Lung (tissue), 12 donors: ENCODE results near the gene C19orf44. TPM values are rescaled to one million over a fixed set of nuclear protein-coding genes. Genes with fewer than 3 reads are reported as not detected.
"Not testable (repeated sequence)": the region's sequence is repeated elsewhere in the genome, so short reads cannot be mapped to it uniquely, and the experiment has no call there.

ENCODE experiments used
- ATAC-seq: fragments of 200-7000 bp; cut with Tn5 transposase; one replicate; pipeline ENCODE4 v1.9.1; 2020; ENCODE audit warnings: moderate number of reproducible peaks; ENCODE audit not compliant: insufficient read depth, low FRiP score
- DNase-seq, 3 donors: peaks; one replicate each; pipeline ENCODE4 v3.0.0-alpha.2; 2013 to 2017
- H3K27ac ChIP-seq, 2 donors: one replicate each; pipeline ENCODE4 v1.5.1; 2013; ENCODE audit warnings: mild to moderate bottlenecking in 2 of 2, moderate library complexity in 2 of 2, control low read depth in 1 of 2, inconsistent platforms in 1 of 2, low read depth in 1 of 2, low read length in 1 of 2
- H3K27me3 ChIP-seq, 3 donors: one replicate each; pipeline ENCODE4 v1.5.1; 2013; ENCODE audit warnings: low read length in 2 of 3; ENCODE audit not compliant: control insufficient read depth in 3 of 3, insufficient read depth in 3 of 3
- H3K36me3 ChIP-seq, 4 donors: one replicate each; pipeline ENCODE4 v1.5.1; 2013; ENCODE audit warnings: low read length in 4 of 4, mild to moderate bottlenecking in 1 of 4, moderate library complexity in 1 of 4; ENCODE audit not compliant: control insufficient read depth in 4 of 4, insufficient read depth in 4 of 4
- H3K4me1 ChIP-seq, 5 donors: one replicate each; pipeline ENCODE4 v1.5.1; 2013; ENCODE audit warnings: low read length in 5 of 5, mild to moderate bottlenecking in 2 of 5, moderate library complexity in 1 of 5; ENCODE audit not compliant: control insufficient read depth in 5 of 5, insufficient read depth in 5 of 5
- H3K4me3 ChIP-seq: one replicate; pipeline ENCODE4 v1.5.1; 2013; ENCODE audit warnings: mild to moderate bottlenecking, control low read depth, moderate library complexity
- H3K9ac ChIP-seq, 2 donors: one replicate each; pipeline ENCODE4 v1.5.1; 2013; ENCODE audit warnings: low read length in 2 of 2, control low read depth in 1 of 2; ENCODE audit not compliant: insufficient read depth in 1 of 2
- H3K9me3 ChIP-seq, 4 donors: one replicate each; pipeline ENCODE4 v1.5.1; 2013; ENCODE audit warnings: low read length in 3 of 4, mild to moderate bottlenecking in 1 of 4, moderate library complexity in 1 of 4; ENCODE audit not compliant: control insufficient read depth in 4 of 4, insufficient read depth in 3 of 4
- WGBS, 2 donors: extraction: QIAGEN DNeasy Blood & Tissue Kit; methylation state at CpG; one replicate each; pipeline ENCODE4 v1.1.7; 2013; 5-methylcytosine and 5-hydroxymethylcytosine counted together
- polyA plus RNA-seq, 2 donors: library from polyadenylated mRNA; stranded (reverse); fragments of 200-250 nt; gene quantifications; one replicate each; pipeline ENCODE4 v1.2.1, GENCODE V29; 2013
- total RNA-seq, 2 donors: library from RNA; depleted of rRNA in 1 of 2; stranded (reverse); fragments of >200 nt in 1 of 2; gene quantifications; one replicate each; pipeline ENCODE4 v1.2.1, GENCODE V29; 2014 to 2021
- TF ChIP-seq, protein P1 (sequence below): IDR thresholded peaks from 2 replicates; pipeline ENCODE4 v1.5.1; 2012; ENCODE audit warnings: mild to moderate bottlenecking; ENCODE audit errors: control extremely low read depth, extremely low read depth
- donor health status: control.
- donor health status: control.
- donor health status: Bipolar disorder and iron deficiency.
- donor health status: healthy.
- donor health status: DM: yes; HTN: yes; CAD: no.

C19orf44 gene
- total and polyA plus RNA-seq, 4 donors: 3.1 to 9.4 (median 4.6) TPM

DNA sequence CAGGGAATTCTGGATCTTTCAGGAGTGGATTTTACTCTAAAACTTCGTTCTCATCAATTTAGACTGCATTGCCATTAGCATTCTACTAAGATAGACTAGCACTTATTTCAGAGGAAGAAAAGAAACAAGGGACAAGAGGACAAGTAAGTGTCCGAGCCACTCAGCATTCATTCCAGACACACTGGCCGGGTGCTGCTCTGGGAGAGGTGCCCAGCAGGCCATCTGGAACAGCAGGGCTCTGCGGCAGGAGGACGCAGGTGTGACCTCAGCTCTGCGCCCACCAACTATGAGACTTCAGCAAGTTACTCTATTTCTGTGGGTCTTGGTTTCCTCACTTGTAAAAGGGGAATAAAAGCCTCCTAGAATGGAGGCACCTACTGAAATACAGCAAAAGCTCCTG, 28.6 kb upstream of the C19orf44 start:
- H3K9ac ChIP-seq: no peak overlapping the region
- H3K27me3 ChIP-seq: no peaks in the 10 kb centered on the region
- WGBS, 2 donors: 79 to 88% methylated on average over 6 of the region's 6 CpGs
- peaks cover 0 to 2% (median 0%) of the 10 kb centered on the region in 4 donors for H3K9me3 ChIP-seq
- H3K4me1 ChIP-seq: peaks cover 4 to 26% (median 14%) of the 10 kb centered on the region in 5 donors
- H3K27ac ChIP-seq: peak overlapping the region in 1 of 2 donors; percentile 73
- ATAC-seq (no peak), DNase-seq (no peak)
- no peak overlapping the region for H3K4me3 ChIP-seq
- TF ChIP-seq, protein P1, sequence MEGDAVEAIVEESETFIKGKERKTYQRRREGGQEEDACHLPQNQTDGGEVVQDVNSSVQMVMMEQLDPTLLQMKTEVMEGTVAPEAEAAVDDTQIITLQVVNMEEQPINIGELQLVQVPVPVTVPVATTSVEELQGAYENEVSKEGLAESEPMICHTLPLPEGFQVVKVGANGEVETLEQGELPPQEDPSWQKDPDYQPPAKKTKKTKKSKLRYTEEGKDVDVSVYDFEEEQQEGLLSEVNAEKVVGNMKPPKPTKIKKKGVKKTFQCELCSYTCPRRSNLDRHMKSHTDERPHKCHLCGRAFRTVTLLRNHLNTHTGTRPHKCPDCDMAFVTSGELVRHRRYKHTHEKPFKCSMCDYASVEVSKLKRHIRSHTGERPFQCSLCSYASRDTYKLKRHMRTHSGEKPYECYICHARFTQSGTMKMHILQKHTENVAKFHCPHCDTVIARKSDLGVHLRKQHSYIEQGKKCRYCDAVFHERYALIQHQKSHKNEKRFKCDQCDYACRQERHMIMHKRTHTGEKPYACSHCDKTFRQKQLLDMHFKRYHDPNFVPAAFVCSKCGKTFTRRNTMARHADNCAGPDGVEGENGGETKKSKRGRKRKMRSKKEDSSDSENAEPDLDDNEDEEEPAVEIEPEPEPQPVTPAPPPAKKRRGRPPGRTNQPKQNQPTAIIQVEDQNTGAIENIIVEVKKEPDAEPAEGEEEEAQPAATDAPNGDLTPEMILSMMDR: no peak
- peaks cover 0 to 8% (median under 1%) of the 10 kb centered on the region in 4 donors for H3K36me3 ChIP-seq

DNA sequence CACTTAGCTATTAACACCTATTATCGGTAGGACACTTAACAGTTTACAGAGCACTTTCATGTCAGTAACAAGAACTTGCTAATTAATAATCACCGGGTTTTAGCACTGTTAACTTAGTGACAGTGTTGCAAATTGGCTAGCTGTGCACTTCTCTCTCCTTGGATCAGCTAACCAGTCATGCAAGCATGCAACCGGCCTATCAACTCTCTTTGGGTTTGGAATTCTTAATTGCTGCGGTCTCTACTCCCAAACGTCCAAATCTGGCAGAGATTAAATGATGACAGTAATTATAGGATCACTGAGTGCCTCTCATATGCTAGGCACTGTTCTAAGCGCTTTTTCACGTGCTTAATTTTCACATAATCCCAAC, 25.7 kb upstream of the C19orf44 start:
- Histone ChIP-seq H3K36me3 (peaks cover 0 to 6% (median 0%) of the 10 kb centered on the region in 4 donors), H3K4me3 (no peak overlapping the region), H3K9ac (no peak overlapping the region), H3K9me3 (peaks cover 0 to 2% (median 0%) of the 10 kb centered on the region in 4 donors), H3K27me3 (no peaks in the 10 kb centered on the region), H3K4me1 (peaks cover 4 to 17% (median 10%) of the 10 kb centered on the region in 5 donors), H3K27ac (peak overlapping the region; percentile 52 to 71)
- WGBS, 2 donors: 31 to 61% methylated on average over 7 of the region's 7 CpGs
- ATAC-seq: no peak
- DNase-seq: no peak
- TF ChIP-seq, protein P1: no peak

DNA sequence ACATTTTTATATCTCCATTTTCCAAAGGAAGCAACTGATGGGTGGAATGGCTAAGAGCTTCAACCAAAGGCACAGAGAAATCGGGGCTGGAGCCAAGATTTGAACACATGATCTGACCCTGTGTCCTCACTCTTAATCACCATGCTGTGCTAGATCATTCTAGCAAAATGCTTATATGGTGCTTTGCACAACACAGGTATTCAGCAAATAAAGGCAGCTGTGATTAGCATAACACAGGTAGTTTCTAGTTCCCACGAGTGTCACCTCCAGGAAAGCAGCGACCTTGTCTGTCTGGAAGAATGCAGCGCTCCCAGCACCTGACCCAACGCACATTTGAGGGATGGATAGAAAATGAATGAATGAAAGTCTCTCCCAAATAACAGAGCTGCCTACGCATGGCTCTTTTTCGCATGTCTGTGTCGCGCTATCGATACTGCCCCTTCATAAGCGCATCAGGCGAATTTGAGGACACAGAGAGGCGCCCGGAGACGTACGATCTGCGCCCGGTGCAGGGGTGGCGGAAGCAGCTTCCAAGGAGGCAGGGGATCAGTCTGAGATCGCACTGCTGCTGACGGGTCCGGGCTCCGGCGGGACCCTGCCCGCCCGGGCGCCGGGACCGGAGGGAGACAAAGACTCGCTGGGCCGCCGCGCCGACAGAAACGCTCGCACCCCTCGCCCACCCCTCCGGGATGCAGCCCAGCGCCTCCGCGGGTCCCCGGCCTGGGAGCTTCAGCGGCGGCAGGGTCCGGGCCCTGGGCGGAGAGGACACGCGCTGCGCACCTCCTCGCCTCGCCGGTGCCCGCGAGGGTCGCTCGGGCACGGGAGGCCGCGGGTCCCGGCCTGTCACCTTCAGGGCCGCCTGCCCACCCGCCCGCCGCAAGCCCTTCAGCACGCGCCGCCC, 25.0 kb upstream of the C19orf44 start:
- Histone ChIP-seq H3K4me3 (peak overlapping the region; percentile 98), H3K9me3 (peaks cover 0 to 2% (median 0%) of the 10 kb centered on the region in 4 donors), H3K27me3 (no peaks in the 10 kb centered on the region), H3K4me1 (peaks cover 4 to 17% (median 10%) of the 10 kb centered on the region in 5 donors), H3K9ac (peak overlapping the region; percentile 16 to 39), H3K27ac (peak overlapping the region; percentile 85 to 93), H3K36me3 (peaks cover 0 to 4% (median 0%) of the 10 kb centered on the region in 4 donors)
- DNase-seq: no peak
- 1 to 2% methylated on average over 51 to 67 of the region's 67 CpGs for WGBS, 2 donors
- TF ChIP-seq, protein P1: no peak
- ATAC-seq: no peak

DNA sequence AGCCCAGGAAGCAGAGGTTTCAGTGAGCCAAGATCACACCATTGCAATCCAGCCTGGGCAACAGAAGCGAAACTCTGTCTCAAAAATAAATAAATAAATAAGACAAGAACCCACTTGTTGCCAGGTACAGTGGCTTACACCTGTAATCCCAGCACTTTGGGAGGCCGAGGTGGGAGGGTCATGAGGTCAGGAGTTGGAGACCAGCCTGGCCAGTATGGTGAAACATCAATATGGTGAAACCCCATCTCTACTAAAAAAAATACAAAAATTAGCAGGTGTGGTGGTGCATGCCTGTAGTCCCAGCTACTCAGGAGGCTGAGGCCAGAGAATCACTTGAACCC, 23.7 kb upstream of the C19orf44 start:
- ATAC-seq, H3K4me3 ChIP-seq, H3K27me3 ChIP-seq, H3K9ac ChIP-seq, H3K36me3 ChIP-seq, H3K9me3 ChIP-seq, DNase-seq: not testable (repeated sequence)
- Histone ChIP-seq H3K27ac (peak overlapping the region; percentile 90 to 98), H3K4me1 (peaks cover 4 to 17% (median 10%) of the 10 kb centered on the region in 5 donors)
- WGBS, 2 donors: 49 to 52% methylated on average over 2 of the region's 2 CpGs
